Liver (tissue), 9 donors: Measurements from ENCODE around the gene HDC. TPM values are rescaled to one million over a fixed set of nuclear protein-coding genes. Genes with fewer than 3 reads are reported as not detected.

ENCODE experiments used
- DNase-seq: peaks from one replicate; pipeline ENCODE4 v3.0.0-alpha.2; 2017; ENCODE audit warnings: low spot score
- H3K27ac ChIP-seq, 2 donors: one replicate each; pipeline ENCODE4 v1.7.0; 2013; ENCODE audit warnings: inconsistent platforms in 2 of 2, low read length in 2 of 2, control low read depth in 1 of 2, low read depth in 1 of 2, mild to moderate bottlenecking in 1 of 2
- H3K27me3 ChIP-seq, 4 donors: one replicate each; pipeline versions ENCODE4 v1.6.1 to v1.7.0; 2013; ENCODE audit warnings: low read length in 3 of 4, inconsistent platforms in 1 of 4, mild to moderate bottlenecking in 1 of 4, moderate library complexity in 1 of 4; ENCODE audit not compliant: control insufficient read depth in 4 of 4, insufficient read depth in 4 of 4
- H3K36me3 ChIP-seq, 4 donors: one replicate each; pipeline versions ENCODE4 v1.6.1 to v1.7.0; 2013; ENCODE audit warnings: low read length in 3 of 4, mild to moderate bottlenecking in 3 of 4, low read depth in 1 of 4, moderate library complexity in 1 of 4; ENCODE audit not compliant: control insufficient read depth in 4 of 4, insufficient read depth in 3 of 4
- H3K4me1 ChIP-seq, 4 donors: one replicate each; pipeline versions ENCODE4 v1.6.1 to v1.7.0; 2013; ENCODE audit warnings: low read length in 3 of 4, mild to moderate bottlenecking in 3 of 4, moderate library complexity in 1 of 4; ENCODE audit not compliant: control insufficient read depth in 4 of 4, insufficient read depth in 4 of 4
- H3K4me3 ChIP-seq, 3 donors: one replicate each; pipeline versions ENCODE4 v1.6.1 to v1.7.0; 2013; ENCODE audit warnings: low read length in 3 of 3, control low read depth in 1 of 3, low read depth in 1 of 3, mild to moderate bottlenecking in 1 of 3
- H3K9ac ChIP-seq, 2 donors: one replicate each; pipeline ENCODE4 v1.7.0; 2013; ENCODE audit warnings: low read length in 2 of 2, mild to moderate bottlenecking in 2 of 2, moderate library complexity in 2 of 2, control low read depth in 1 of 2, low read depth in 1 of 2
- H3K9me3 ChIP-seq, 4 donors: one replicate each; pipeline versions ENCODE4 v1.6.1 to v1.7.0; 2013; ENCODE audit warnings: low read length in 3 of 4; ENCODE audit not compliant: control insufficient read depth in 4 of 4
- EGR1 ChIP-seq, 2 donors: IDR thresholded peaks; 2 replicates each; pipeline ENCODE4 v1.6.1; 2016 to 2018; ENCODE audit warnings: antibody characterized with exemption in 2 of 2, low read depth in 2 of 2
- FOXA1 ChIP-seq: IDR thresholded peaks from 2 replicates; pipeline ENCODE4 v1.6.1; 2016; ENCODE audit warnings: antibody characterized with exemption
- GABPA ChIP-seq, 2 donors: IDR thresholded peaks in 1 of 2; conservative IDR thresholded peaks in 1 of 2; 2 replicates each; pipeline ENCODE4 v1.6.1; 2016; ENCODE audit warnings: antibody characterized with exemption in 2 of 2, mild to moderate bottlenecking in 1 of 2, moderate library complexity in 1 of 2
- HNF4A ChIP-seq, 2 donors: conservative IDR thresholded peaks; 2 replicates each; pipeline ENCODE4 v1.6.1; 2016; ENCODE audit warnings: antibody characterized with exemption in 2 of 2, mild to moderate bottlenecking in 2 of 2
- JUND ChIP-seq, 2 donors: IDR thresholded peaks; 2 replicates each; pipeline ENCODE4 v1.6.1; 2016; ENCODE audit warnings: antibody characterized with exemption in 2 of 2
- NR2F2 ChIP-seq: IDR thresholded peaks from 2 replicates; pipeline ENCODE4 v1.6.1; 2016; ENCODE audit warnings: antibody characterized with exemption
- RAD21 ChIP-seq, 2 donors: IDR thresholded peaks; 2 replicates each; pipeline ENCODE4 v1.6.1; 2016; ENCODE audit warnings: antibody characterized with exemption in 2 of 2, mild to moderate bottlenecking in 2 of 2
- REST ChIP-seq: IDR thresholded peaks from 2 replicates; pipeline ENCODE4 v1.6.1; 2016; ENCODE audit warnings: antibody characterized with exemption, mild to moderate bottlenecking
- RXRA ChIP-seq, 2 donors: IDR thresholded peaks; 2 replicates each; pipeline ENCODE4 v1.6.1; 2017 to 2018; ENCODE audit warnings: antibody characterized with exemption in 2 of 2, mild to moderate bottlenecking in 1 of 2
- SP1 ChIP-seq: IDR thresholded peaks from 2 replicates; pipeline ENCODE4 v1.6.1; 2018; ENCODE audit warnings: antibody characterized with exemption, mild to moderate bottlenecking
- TAF1 ChIP-seq: conservative IDR thresholded peaks from 2 replicates; pipeline ENCODE4 v1.6.1; 2016; ENCODE audit warnings: antibody characterized with exemption, mild to moderate bottlenecking
- YY1 ChIP-seq: IDR thresholded peaks from 2 replicates; pipeline ENCODE4 v1.6.1; 2016; ENCODE audit warnings: antibody characterized with exemption, mild to moderate bottlenecking
- ZBTB33 ChIP-seq: IDR thresholded peaks from 2 replicates; pipeline ENCODE4 v1.6.1; 2016; ENCODE audit warnings: antibody characterized with exemption
- WGBS: extraction: QIAGEN DNeasy Blood & Tissue Kit; methylation state at CpG from one replicate; pipeline ENCODE4 v1.1.7; 2013; 5-methylcytosine and 5-hydroxymethylcytosine counted together
- polyA plus RNA-seq, 2 donors: library from polyadenylated mRNA; stranded (reverse) in 1 of 2; unstranded in 1 of 2; fragments of 200-250 nt in 1 of 2; fragments of >200 nt in 1 of 2; fragmentation: Nextera tagmentation in 1 of 2; extraction: Ambion mirVana in 1 of 2; gene quantifications; one replicate each; pipeline versions ENCODE4 v1.2.1 to v1.2.3, GENCODE V29; 2013 to 2015
- total RNA-seq, 2 donors: library from RNA; depleted of rRNA; stranded (reverse); fragments of >200 nt; gene quantifications; one replicate each; pipeline ENCODE4 v1.2.3, GENCODE V29; 2014
- TF ChIP-seq, protein P1 (sequence below): IDR thresholded peaks from 2 replicates; pipeline ENCODE4 v1.6.1; 2016; ENCODE audit warnings: antibody characterized with exemption
- TF ChIP-seq, protein P2 (sequence below): fragments of 150-350 bp; IDR thresholded peaks from 2 replicates; pipeline ENCODE4 v1.5.1; 2017; ENCODE audit warnings: improper control_type of control experiment, low read depth, low read length; ENCODE audit not compliant: missing input control
- donor health status: healthy.
- donor health status: healthy.
- donor health status: healthy.
- donor health status: healthy.
- donor health status: healthy.

The HDC gene
- total and polyA plus RNA-seq, 4 donors = 0.07 to 3.0 (median 0.78) TPM

DNA sequence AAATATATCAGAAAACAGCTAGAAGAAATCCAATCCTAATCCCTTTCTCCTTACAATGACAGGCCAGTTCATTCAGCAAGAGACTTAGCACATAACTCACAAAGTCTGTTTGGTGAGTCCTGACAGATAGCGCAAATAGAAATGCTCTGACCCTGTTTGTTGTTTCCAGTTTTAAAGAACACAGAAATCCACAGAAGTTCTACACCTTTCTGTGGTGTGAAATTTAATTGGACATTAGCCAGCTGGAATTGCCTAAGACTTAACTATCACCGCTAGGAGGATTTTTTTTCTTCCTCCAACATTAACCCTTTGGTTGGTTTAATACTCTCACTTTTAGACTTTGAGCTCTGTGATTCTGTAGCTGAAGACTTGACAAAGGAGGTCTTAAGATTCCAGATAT lies 30.8 kb downstream of the HDC start:
- no peak overlapping the region for H3K9ac ChIP-seq
- no peak overlapping the region for H3K4me3 ChIP-seq
- TF ChIP-seq, protein P1, sequence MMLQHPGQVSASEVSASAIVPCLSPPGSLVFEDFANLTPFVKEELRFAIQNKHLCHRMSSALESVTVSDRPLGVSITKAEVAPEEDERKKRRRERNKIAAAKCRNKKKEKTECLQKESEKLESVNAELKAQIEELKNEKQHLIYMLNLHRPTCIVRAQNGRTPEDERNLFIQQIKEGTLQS = peak; percentile 16
- TF ChIP-seq RXRA (IDR thresholded peaks at IDR 0.05) (peak; percentile 39 to 74), FOXA1 (no peak), EGR1 (IDR thresholded peaks at IDR 0.05; ENCODE audit: low read depth in 2 of 2) (no peak), SP1 (no peak), YY1 (no peak), REST (peak; percentile 53), JUND (IDR thresholded peaks at IDR 0.05) (peak in 1 of 2 donors; percentile 11), ZBTB33 (peak; percentile 44), GABPA (IDR thresholded peaks at IDR 0.05 in 1 of 2, conservative IDR thresholded peaks at IDR 0.05 in 1 of 2) (no peak), HNF4A (conservative IDR thresholded peaks at IDR 0.05) (peak; percentile 51 to 58), NR2F2 (no peak), TAF1 (no peak), RAD21 (IDR thresholded peaks at IDR 0.05) (peak in 1 of 2 donors; percentile 10)
- TF ChIP-seq, protein P2, sequence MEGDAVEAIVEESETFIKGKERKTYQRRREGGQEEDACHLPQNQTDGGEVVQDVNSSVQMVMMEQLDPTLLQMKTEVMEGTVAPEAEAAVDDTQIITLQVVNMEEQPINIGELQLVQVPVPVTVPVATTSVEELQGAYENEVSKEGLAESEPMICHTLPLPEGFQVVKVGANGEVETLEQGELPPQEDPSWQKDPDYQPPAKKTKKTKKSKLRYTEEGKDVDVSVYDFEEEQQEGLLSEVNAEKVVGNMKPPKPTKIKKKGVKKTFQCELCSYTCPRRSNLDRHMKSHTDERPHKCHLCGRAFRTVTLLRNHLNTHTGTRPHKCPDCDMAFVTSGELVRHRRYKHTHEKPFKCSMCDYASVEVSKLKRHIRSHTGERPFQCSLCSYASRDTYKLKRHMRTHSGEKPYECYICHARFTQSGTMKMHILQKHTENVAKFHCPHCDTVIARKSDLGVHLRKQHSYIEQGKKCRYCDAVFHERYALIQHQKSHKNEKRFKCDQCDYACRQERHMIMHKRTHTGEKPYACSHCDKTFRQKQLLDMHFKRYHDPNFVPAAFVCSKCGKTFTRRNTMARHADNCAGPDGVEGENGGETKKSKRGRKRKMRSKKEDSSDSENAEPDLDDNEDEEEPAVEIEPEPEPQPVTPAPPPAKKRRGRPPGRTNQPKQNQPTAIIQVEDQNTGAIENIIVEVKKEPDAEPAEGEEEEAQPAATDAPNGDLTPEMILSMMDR = peak; percentile 16
- no peaks in the 10 kb centered on the region for H3K27me3 ChIP-seq
- WGBS = 26% methylated on average over 2 of the region's 2 CpGs
- no peak for DNase-seq
- no peaks in the 10 kb centered on the region for H3K9me3 ChIP-seq
- H3K36me3 ChIP-seq = peaks cover 0 to 27% (median 11%) of the 10 kb centered on the region in 4 donors
- H3K4me1 ChIP-seq = peaks cover 21 to 64% (median 52%) of the 10 kb centered on the region in 4 donors
- peak overlapping the region; percentile 9 to 53 for H3K27ac ChIP-seq

GRCh38 chr15:50233192-50233736 lies 32.3 kb downstream of the HDC start:
- peaks cover 17 to 56% (median 44%) of the 10 kb centered on the region in 4 donors for H3K4me1 ChIP-seq
- no peak for DNase-seq
- H3K9me3 ChIP-seq = no peaks in the 10 kb centered on the region
- H3K27me3 ChIP-seq = no peaks in the 10 kb centered on the region
- H3K4me3 ChIP-seq = no peak overlapping the region
- H3K27ac ChIP-seq = peak overlapping the region in 1 of 2 donors; percentile 19
- no peak overlapping the region for H3K9ac ChIP-seq
- peaks cover 0 to 41% (median 16%) of the 10 kb centered on the region in 4 donors for H3K36me3 ChIP-seq
- TF ChIP-seq RXRA (IDR thresholded peaks at IDR 0.05) = no peak
